Caco-2 (cell line): Measurements from ENCODE around the gene CLASRP. TPM values are rescaled to one million over a fixed set of nuclear protein-coding genes. Genes with fewer than 3 reads are reported as not detected.
"Not testable (repeated sequence)": the region's sequence is repeated elsewhere in the genome, so short reads cannot be mapped to it uniquely, and the experiment has no call there.

Experiments
- BruUV-seq: library from RNA; stranded (reverse); fragments of 400-500 nt; replicated peaks from 2 replicates; lab custom pipeline; 2021; lab: Mats Ljungman, UMichigan
- CTCF ChIA-PET: fragments of 300-600 bp; sonication (Branson Sonifier 250); formaldehyde crosslinking; loops from one replicate; lab custom pipeline; 2022; ENCODE audit warnings: antibody characterized with exemption; lab: Charles Lee
- POLR2A ChIA-PET: fragments of 300-600 bp; sonication (Branson Sonifier 250); formaldehyde crosslinking; loops from one replicate; lab custom pipeline; 2022; ENCODE audit warnings: antibody characterized with exemption; lab: Charles Lee
- DNase-seq, 2 experiments: peaks; one replicate each; pipeline versions ENCODE4 v3.0.0 to v3.0.0-alpha.2; 2020 to 2022
- H3K27me3 ChIP-seq: replicated peaks from 2 replicates; pipeline ENCODE4 v1.6.0; 2011; ENCODE audit warnings: low read length; ENCODE audit not compliant: control insufficient read depth, insufficient read depth
- H3K36me3 ChIP-seq: 2 replicates; pipeline ENCODE4 v1.5.1; 2011; ENCODE audit warnings: low read length; ENCODE audit not compliant: control insufficient read depth, insufficient read depth
- H3K4me1 ChIP-seq: fragments of 250-450 bp; sonication (Bioruptor Pico); 2 replicates; pipeline ENCODE4 v1.5.1; 2020; ENCODE audit warnings: mild to moderate bottlenecking
- H3K4me3 ChIP-seq: 2 replicates; pipeline ENCODE4 v1.5.1; 2011; ENCODE audit warnings: low read depth, mild to moderate bottlenecking, control low read depth, low read length
- H3K9me3 ChIP-seq: fragments of 250-450 bp; sonication (Bioruptor Pico); 2 replicates; pipeline ENCODE4 v1.5.1; 2020; ENCODE audit warnings: mild to moderate bottlenecking, moderate library complexity
- H3K27ac Mint-ChIP-seq: one replicate; pipeline ENCODE4 v1.8.0; 2022; ENCODE audit warnings: mixed read lengths; ENCODE audit not compliant: unreplicated experiment
- H3K27me3 Mint-ChIP-seq: one replicate; pipeline ENCODE4 v1.8.0; 2022; ENCODE audit warnings: mixed read lengths; ENCODE audit not compliant: insufficient read depth, unreplicated experiment
- H3K36me3 Mint-ChIP-seq: one replicate; pipeline ENCODE4 v1.8.0; 2022; ENCODE audit warnings: mild to moderate bottlenecking, mixed read lengths; ENCODE audit not compliant: insufficient read depth, unreplicated experiment
- H3K4me1 Mint-ChIP-seq: one replicate; pipeline ENCODE4 v1.8.0; 2022; ENCODE audit warnings: low read depth, mixed read lengths; ENCODE audit not compliant: unreplicated experiment
- H3K4me3 Mint-ChIP-seq: one replicate; pipeline ENCODE4 v1.8.0; 2022; ENCODE audit warnings: mild to moderate bottlenecking, moderate library complexity, mixed read lengths; ENCODE audit not compliant: unreplicated experiment
- H3K9me3 Mint-ChIP-seq: one replicate; pipeline ENCODE4 v1.8.0; 2022; ENCODE audit warnings: mixed read lengths; ENCODE audit not compliant: unreplicated experiment
- intact Hi-C: fragments of 100-400 bp; cut with micrococcal nuclease; formaldehyde crosslinking; loops from one replicate; pipeline ENCODE4 v1.10.0; 2022; ENCODE audit not compliant: unreplicated experiment
- total RNA-seq: library from RNA; stranded (reverse); gene quantifications from 2 replicates; pipeline ENCODE4 v1.2.3, GENCODE V29; 2022
- TF ChIP-seq, protein P1 (sequence below), 2 experiments: fragments of 200-600 bp in 1 of 2; IDR thresholded peaks; 1 replicate in 1 of 2; 2 replicates in 1 of 2; pipeline versions ENCODE4 v1.5.1 to v1.8.0; 2011 to 2022; ENCODE audit warnings: antibody characterized with exemption in 1 of 2, control low read depth in 1 of 2, inconsistent platforms in 1 of 2, low read depth in 1 of 2, low read length in 1 of 2, mild to moderate bottlenecking in 1 of 2, moderate library complexity in 1 of 2; ENCODE audit not compliant: insufficient read depth in 1 of 2, severe bottlenecking in 1 of 2, unreplicated experiment in 1 of 2

Gene CLASRP
- total RNA-seq, 1 experiment from 2014 or later: 104 TPM

DNA sequence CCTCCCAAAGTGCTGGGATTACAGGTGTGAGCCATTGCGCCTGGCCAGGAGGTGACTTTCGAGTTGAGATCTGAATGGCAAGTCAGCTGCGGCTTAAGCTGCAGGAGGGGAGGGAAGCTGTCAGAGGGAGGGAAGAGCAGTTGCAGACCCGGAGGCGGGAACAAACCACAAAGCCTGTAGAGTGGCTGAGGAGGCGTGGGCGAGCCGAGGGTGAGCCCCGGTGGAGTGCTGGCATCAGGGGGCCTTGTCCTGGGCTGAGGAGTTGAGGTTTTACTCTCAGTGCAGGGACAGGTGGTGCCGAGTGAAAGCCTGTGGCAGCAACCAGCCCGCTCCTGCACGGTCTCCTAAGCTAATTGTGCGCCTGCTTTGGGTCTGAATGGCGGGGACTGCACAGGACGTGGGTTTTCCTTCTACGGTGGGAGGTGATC lies 78.3 kb downstream of the CLASRP start:
- DNase-seq: no peak

DNA sequence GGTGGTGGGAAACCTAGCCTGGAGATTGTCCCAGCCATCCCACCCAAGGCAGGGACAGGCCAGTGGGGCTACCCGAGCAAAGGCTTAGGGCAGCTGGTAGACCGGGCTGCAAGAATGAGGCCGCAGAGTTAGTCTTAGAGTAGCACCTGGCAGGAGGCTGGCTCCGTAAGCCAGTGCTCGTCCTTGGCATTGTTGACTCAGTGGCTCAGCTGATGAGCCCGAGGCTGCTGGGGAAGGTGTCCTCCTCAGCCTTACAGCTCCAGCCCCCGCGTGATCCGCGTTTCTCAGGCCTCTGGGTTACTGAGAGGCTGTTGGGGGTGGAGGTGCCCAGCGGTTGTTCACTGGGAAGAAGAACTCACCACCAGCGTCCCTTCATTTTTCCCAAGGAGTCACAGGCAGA lies 78.8 kb downstream of the CLASRP start:
- no peak for DNase-seq
- Mint-ChIP-seq H3K27me3 (no peaks in the 10 kb centered on the region), H3K36me3 (peaks cover 18% of the 10 kb centered on the region), H3K27ac (no peak overlapping the region), H3K4me1 (peaks cover 33% of the 10 kb centered on the region), H3K9me3 (no peaks in the 10 kb centered on the region), H3K4me3 (no peak overlapping the region)
- TF ChIP-seq, protein P1, sequence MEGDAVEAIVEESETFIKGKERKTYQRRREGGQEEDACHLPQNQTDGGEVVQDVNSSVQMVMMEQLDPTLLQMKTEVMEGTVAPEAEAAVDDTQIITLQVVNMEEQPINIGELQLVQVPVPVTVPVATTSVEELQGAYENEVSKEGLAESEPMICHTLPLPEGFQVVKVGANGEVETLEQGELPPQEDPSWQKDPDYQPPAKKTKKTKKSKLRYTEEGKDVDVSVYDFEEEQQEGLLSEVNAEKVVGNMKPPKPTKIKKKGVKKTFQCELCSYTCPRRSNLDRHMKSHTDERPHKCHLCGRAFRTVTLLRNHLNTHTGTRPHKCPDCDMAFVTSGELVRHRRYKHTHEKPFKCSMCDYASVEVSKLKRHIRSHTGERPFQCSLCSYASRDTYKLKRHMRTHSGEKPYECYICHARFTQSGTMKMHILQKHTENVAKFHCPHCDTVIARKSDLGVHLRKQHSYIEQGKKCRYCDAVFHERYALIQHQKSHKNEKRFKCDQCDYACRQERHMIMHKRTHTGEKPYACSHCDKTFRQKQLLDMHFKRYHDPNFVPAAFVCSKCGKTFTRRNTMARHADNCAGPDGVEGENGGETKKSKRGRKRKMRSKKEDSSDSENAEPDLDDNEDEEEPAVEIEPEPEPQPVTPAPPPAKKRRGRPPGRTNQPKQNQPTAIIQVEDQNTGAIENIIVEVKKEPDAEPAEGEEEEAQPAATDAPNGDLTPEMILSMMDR (IDR thresholded peaks at IDR 0.05; ENCODE audit: insufficient read depth in 1 of 2, low read depth in 1 of 2, low read length in 1 of 2, severe bottlenecking in 1 of 2, unreplicated experiment in 1 of 2): no peak
- BruUV-seq: no TSS peak
- H3K4me1 ChIP-seq: peaks cover 22% of the 10 kb centered on the region
- intact Hi-C loops: no loop called here
- no peak overlapping the region for H3K4me3 ChIP-seq
- ChIA-PET CTCF (interaction anchor here (1.7 kb wide), 1 partner anchor 43 kb away, joined by 3 read pairs; the partner anchor contains the start of gene NKPD1), POLR2A (interaction anchor here (1.1 kb wide), 1 partner anchor 25 kb away, joined by 4 read pairs; the partner anchor contains the start of gene PPP1R37)
- H3K27me3 ChIP-seq: no peaks in the 10 kb centered on the region
- no peaks in the 10 kb centered on the region for H3K9me3 ChIP-seq
- no peaks in the 10 kb centered on the region for H3K36me3 ChIP-seq

More for the DNA sequence above, 78.3 kb downstream of the CLASRP start:
- H3K9me3 Mint-ChIP-seq: no peaks in the 10 kb centered on the region
- TF ChIP-seq, protein P1 (IDR thresholded peaks at IDR 0.05; ENCODE audit: insufficient read depth in 1 of 2, low read depth in 1 of 2, low read length in 1 of 2, severe bottlenecking in 1 of 2, unreplicated experiment in 1 of 2): no peak
- CTCF ChIA-PET: interaction anchor here (1.7 kb wide), 1 partner anchor 44 kb away, joined by 3 read pairs; the partner anchor contains the start of gene NKPD1
- intact Hi-C loops: no loop called here
- H3K4me1 Mint-ChIP-seq: peaks cover 33% of the 10 kb centered on the region
- H3K36me3 Mint-ChIP-seq: peaks cover 13% of the 10 kb centered on the region
- POLR2A ChIA-PET: interaction anchor here (1.1 kb wide), 1 partner anchor 25 kb away, joined by 4 read pairs; the partner anchor contains the start of gene PPP1R37
- no peaks in the 10 kb centered on the region for H3K27me3 ChIP-seq
- BruUV-seq: no TSS peak
- peaks cover 22% of the 10 kb centered on the region for H3K4me1 ChIP-seq
- H3K27ac Mint-ChIP-seq: peak overlapping the region; percentile 49
- no peaks in the 10 kb centered on the region for H3K9me3 ChIP-seq
- no peaks in the 10 kb centered on the region for H3K27me3 Mint-ChIP-seq
- no peak overlapping the region for H3K4me3 Mint-ChIP-seq
- H3K4me3 ChIP-seq: no peak overlapping the region
- no peaks in the 10 kb centered on the region for H3K36me3 ChIP-seq

DNA sequence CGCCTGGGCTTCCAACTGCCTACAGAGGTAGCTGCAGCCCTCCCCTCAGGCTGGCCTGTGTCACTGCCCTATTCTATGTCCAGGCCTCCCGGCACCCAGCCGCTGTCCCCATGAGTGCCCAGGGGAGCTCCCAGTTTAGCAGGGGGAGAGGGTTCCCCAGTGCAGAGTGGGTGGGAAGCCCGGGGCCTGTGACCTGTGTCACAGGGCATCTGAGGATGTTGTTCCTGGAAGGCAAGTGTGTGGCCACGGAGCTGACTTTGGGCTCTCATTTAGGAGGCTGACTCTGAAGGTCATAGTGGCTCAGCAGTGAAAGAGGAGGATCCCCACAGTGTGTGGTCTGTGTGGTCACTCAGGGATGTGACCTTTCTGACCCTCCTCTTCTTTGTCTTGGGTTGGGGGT lies 79.3 kb downstream of the CLASRP start:
- BruUV-seq: no TSS peak
- Histone ChIP-seq H3K27me3 (no peaks in the 10 kb centered on the region), H3K9me3 (no peaks in the 10 kb centered on the region), H3K4me1 (peaks cover 20% of the 10 kb centered on the region), H3K36me3 (no peaks in the 10 kb centered on the region), H3K4me3 (no peak overlapping the region)
- H3K27me3 Mint-ChIP-seq: no peaks in the 10 kb centered on the region
- intact Hi-C loops: no loop called here
- ChIA-PET POLR2A (interaction anchor here (1.1 kb wide), 1 partner anchor 25 kb away, joined by 4 read pairs; the partner anchor contains the start of gene PPP1R37), CTCF (interaction anchor here (1.7 kb wide), 1 partner anchor 43 kb away, joined by 3 read pairs; the partner anchor contains the start of gene NKPD1)
- H3K9me3 Mint-ChIP-seq: no peaks in the 10 kb centered on the region
- H3K27ac Mint-ChIP-seq: no peak overlapping the region
- DNase-seq: no peak
- peaks cover 33% of the 10 kb centered on the region for H3K4me1 Mint-ChIP-seq
- H3K4me3 Mint-ChIP-seq: no peak overlapping the region
- peaks cover 22% of the 10 kb centered on the region for H3K36me3 Mint-ChIP-seq
- TF ChIP-seq, protein P1 (IDR thresholded peaks at IDR 0.05; ENCODE audit: insufficient read depth in 1 of 2, low read depth in 1 of 2, low read length in 1 of 2, severe bottlenecking in 1 of 2, unreplicated experiment in 1 of 2): no peak

DNA sequence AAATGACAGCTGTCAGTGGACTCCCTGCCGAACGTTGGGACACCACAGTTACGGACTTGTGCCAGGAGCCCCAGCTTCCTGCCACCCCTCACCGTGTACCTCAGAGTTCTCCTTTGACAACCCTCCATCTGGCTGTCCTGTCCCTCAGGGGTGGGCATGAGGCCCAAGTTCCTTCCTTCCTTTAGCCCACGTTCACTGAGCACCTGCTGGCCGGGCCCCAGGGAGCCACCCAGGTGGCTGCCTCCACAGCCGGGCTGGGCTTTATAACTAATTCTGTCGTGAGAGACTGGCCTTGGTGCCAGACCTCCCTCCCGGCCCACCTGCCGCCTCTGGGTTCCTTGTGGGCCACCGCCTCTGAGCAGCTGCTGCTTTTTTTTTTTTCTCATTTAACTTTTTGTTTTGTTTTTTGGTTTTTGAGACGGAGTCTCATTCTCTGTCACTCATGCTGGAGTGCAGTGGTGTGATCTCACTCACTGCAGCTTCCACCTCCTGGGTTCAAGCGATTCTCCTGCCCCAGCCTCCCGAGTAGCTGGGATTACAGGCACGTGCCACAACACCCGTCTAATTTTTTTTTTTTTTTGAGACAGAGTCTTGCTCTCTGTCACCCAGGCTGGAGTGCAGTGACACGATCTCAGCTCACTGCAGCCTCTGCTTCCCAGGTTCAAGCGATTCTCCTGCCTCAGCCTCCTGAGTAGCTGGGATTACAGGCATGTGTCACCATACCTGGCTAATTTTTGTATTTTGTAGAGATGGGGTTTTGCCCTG lies 79.9 kb downstream of the CLASRP start:
- H3K4me3 ChIP-seq, DNase-seq, POLR2A ChIA-PET, H3K27me3 Mint-ChIP-seq, BruUV-seq, H3K27ac Mint-ChIP-seq, H3K9me3 ChIP-seq, intact Hi-C loops, H3K4me3 Mint-ChIP-seq, H3K9me3 Mint-ChIP-seq, H3K36me3 ChIP-seq, H3K27me3 ChIP-seq: not testable (repeated sequence)
- CTCF ChIA-PET: interaction anchor here (1.7 kb wide), 1 partner anchor 42 kb away, joined by 3 read pairs; the partner anchor contains the start of gene NKPD1
- peaks cover 18% of the 10 kb centered on the region for H3K4me1 ChIP-seq
- H3K36me3 Mint-ChIP-seq: peaks cover 25% of the 10 kb centered on the region
- peaks cover 30% of the 10 kb centered on the region for H3K4me1 Mint-ChIP-seq
